GM21360 (cell line): ENCODE results near the gene NEO1.
"Not testable (repeated sequence)": the region's sequence is repeated elsewhere in the genome, so short reads cannot be mapped to it uniquely, and the experiment has no call there.

Experiments
- ATAC-seq: cut with Tn5 transposase; IDR thresholded peaks from one replicate; pipeline ENCODE4 v1.9.1; 2021; ENCODE audit warnings: mild to moderate bottlenecking, moderate library complexity; ENCODE audit not compliant: unreplicated experiment

The NEO1 gene

DNA sequence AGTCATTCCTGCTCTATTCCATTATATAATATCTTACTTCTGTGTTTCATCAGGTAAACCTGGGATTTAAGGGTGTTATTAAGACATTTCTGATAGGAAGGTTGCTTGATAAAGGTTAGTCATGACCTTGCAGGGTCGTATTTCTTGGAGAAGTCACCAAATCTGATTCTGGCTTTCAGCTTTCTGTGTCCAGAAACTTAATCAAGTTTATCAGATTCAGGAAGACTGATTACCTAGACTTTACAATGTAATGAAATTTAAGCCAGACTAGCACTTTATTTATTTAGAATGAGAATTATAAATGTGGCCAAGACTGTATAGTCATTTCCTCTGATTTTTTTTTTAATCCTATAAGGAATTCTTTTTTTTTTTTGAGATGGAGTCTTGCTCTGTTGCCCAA lies 81.9 kb downstream of the NEO1 start:
- no peak for ATAC-seq

DNA sequence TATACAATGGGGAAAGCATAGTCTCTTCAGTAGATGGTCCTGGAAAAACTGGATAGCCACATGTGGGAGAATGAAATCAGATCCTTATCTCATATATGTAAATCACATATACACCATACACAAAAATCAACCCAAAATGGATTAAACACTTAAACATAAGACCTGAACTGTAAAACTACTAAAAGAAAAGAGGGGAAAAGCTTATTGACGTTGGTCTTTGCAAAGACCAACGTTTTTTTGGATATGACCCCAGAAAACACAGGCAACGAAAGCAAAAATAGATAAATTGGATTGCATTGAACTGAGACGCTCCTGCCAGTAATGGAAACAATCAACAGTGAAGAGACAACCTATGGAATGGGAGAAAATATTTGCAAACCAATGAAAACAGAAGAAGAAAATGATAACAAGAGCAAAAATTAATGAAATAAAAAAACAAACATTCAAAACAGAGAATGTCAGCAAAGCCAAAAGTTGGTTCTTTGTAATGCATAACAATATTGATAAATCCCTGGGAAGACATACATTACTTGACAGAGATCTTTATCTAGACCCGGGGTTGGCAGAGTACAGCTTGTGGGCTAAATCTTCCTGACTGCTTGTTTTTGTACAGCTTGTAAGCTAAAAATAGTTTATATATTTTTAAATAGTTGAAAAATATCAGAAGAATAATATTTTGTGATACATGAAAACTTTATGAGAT lies 86.9 kb downstream of the NEO1 start:
- ATAC-seq: no peak

DNA sequence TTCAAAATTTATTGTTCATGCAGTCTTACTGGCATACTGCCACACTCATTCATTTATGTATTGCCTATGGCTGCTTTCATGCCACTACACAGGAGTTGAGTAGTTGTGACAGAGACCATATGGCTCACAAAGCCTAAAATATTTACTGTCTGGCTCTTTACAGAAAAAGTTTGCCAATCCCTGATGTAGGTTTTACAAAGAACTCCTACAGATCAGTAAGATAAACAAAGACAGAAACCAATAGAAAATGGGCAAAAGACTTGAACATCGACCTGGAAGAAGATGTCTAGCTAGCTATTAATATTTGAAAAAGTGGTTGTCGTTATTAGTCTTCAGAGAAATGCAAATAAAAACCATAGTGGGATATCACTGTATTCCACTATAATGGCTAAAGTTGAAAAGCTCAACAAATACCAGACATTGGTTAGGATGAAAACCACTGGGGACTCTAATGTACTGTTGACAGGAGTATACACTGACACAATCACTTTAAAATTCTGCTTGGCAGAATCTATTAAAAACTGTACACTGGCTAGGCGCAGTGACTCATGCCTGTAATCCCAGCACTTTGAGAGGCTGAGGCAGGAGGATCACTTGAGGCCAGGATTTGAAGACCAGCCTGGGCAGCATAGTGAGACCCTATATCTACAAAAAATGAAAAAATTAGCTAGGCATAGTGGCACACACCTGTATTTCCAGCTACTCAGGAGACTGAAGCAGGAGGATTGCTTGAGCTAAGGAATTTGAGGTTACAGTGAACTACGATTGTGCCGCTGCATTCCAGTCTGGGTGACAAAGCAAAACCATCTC lies 87.7 kb downstream of the NEO1 start:
- no peak for ATAC-seq

DNA sequence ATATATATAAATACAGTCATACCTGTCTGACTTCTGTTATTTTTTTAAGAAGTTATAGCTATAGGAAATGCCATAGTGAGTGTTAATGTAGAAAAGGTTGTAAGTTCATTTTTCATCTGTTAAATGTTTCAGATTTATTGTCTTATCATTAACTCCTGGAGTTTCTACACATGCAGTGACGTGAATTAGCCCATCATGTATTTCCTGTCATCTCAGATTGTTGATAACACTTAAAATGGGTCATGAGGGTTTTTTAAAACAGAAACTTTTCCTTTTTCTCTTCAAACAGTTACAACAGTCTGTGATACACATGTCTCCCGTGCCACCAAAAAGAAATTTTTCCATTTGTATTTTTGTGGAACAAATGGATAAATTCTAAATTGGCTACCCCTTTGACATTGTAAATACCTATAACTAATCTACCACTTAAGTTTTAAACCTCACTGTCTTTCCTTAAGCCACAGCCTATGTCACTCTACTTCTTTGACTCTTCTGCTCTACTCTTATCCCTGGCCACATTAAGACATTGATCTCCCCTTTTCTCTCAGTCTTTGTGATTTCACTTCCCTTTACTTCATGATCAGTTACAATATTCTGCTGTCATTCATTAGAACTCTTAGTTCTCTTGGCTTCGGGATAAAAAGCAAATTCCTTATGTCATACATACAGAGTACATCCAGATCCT lies 89.1 kb downstream of the NEO1 start:
- no peak for ATAC-seq

DNA sequence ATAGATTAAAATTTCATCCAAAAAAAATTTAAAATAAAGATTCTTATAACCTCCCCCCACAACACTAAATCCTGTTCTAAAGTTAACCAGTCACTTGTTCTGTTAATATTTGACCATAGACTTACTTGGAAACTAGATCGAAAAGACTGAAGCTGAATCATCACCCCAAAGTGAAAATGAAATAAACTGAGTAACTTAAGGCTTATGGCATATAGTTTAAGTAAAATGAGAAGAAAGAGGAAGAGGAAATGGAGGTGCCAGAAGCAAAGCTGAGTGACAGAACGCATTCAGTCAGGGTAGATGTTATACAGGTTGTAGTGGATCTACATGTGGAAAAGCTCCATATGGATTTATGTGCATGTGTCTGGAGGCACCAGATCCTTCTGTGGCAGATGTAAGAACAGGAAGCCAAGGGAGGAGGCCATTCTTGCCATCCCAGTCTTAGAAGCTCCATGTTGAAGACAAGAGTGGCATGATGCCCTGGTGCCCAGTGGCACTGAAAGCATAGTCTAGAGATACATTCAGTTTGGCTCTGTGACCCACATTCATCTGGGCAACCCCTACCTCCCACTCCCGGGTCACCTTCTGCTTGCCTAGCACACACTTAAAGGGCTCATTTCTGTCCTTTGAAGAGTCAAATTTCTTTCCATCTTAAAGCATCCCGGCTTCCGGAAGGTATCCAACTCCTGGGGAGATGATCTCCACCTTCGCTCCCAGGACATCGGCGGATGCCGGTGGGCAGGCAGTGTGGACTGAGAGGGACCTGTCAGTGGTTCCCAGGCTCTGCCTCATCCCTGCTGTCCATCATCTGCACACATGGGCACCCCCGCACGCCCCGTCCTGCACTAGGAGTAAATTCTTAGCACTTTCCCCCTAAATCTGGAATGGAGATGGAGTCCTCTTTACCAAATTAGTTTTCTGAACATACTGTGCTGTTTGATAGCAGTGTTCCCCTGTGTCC lies 90.8 kb downstream of the NEO1 start:
- no peak for ATAC-seq

DNA sequence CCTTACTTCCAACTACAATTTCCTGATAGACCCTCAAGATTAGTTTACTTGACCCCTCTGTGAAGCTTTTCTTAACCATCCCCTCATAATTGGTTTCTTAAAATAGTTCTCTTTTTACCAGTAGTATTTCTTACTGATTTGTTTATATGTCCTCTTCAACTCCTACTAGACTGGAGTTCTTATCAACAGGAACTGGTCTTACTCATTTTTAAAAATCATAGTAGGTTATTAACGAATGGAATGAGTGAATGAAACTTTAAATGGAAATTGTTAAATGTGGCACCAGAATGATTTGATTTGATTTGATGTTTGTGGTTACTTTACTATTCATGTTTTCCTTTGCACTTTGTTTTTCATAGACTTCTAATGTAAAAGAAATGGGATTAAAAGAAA lies 91.5 kb downstream of the NEO1 start:
- ATAC-seq: no peak

DNA sequence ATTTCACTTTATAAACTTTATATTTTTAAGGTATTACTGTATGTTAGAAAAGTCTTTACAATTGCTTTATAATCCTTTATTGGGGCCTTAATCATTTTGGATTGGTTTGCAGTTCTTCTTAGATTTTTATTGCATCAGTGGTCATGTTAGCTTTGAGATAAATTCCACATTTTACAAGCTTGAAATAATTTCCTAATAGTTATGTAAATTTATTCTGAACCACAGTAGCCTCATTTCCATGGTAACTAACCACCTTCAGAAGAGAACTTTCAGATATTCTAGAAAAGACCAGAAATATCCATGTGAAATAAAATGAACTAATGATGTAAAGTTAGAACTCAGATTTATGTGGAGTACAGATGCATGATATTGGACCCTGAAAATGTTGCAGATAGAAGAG lies 94.2 kb downstream of the NEO1 start:
- ATAC-seq: no peak

DNA sequence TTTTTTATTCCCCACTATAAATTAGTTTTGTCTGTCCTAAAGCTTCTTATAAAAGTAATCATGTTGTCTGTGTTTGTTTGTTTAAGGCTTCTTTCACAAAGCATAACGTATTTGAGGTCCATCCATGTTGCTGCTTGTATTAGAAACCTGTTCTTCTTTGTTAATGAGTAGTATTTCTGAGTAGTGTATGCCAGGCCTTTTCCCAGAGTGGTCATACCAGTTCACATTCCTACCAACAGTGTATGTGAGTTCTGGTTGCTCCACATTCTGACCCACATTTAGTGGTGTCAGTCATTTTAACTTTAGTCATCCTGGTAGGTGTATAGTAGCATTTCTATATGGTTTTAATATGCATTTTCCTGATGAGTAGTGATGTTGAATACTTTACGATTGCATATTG lies 98.6 kb downstream of the NEO1 start:
- ATAC-seq: no peak

DNA sequence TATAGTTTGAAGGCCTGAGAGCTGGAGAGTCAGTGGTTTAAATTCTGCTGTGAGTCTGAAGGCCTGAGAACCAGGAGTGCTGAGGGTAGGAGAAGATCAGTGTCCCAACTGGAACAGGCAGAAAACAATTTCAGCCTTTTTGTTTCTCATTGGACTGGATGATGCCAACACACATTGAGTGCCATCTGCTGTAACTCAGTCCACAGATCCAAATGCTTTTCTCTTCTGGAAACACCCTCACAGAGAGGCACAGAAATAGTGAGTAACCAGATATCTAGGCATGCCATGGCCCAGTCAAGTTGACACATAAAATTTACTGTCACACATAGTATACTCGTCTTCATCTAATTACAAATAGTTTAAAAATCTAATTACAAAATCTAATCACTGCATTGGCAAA lies 100.8 kb downstream of the NEO1 start:
- ATAC-seq: no peak

DNA sequence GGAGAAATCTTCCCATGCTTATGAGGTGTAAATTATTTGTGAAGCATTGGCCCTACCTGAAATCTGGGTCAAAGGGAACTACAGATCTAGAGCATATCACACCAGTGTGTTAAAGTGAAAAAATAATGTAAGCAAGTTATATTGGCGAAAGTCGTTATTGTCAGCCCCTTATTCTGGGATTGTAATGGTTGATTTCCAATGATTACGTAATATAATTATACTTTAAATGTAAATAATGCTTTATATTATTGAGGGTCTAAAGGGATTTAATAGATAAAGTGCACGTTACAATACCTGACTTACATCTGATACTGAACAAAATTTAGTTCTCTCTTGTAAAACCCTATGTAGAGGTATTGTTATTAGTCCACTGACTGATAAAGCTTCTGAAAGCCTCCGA lies 101.2 kb downstream of the NEO1 start:
- no peak for ATAC-seq

DNA sequence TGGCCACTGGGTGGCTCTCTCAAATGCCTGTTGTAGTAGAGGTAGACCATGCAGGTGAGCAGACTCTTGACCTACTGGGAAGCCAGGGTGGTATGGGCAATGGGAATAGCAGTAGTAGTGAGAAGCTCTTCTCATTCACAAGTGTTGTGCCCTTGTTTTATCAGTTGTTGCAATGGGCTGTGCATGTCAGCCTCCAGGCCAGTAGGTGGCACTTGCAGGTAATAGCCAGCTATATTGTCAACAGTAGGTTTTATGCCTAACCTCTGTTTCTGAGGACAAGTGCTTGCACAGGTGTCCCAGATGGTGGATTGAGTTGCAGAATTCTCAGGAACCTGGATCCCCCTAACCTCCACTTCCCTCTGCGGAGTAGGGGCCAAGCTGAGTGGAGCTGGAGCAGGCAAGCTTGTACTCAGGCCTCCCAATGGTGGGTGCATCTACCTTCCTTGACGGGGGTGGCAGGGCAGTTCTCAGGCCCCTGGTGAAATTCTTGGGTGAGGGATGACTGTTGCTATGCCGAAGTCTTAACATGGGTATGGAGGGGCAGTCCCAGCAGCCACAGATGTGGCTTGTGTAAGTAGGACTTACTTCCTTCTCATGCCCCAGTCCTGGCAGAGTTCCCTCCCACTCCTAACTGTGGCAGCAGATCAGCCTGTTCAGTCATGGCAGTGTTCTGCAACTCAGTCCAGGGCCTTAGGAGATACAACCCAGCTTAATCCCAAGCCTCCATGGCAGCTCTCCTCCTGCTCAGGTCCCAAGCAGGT lies 104.3 kb downstream of the NEO1 start:
- no peak for ATAC-seq

DNA sequence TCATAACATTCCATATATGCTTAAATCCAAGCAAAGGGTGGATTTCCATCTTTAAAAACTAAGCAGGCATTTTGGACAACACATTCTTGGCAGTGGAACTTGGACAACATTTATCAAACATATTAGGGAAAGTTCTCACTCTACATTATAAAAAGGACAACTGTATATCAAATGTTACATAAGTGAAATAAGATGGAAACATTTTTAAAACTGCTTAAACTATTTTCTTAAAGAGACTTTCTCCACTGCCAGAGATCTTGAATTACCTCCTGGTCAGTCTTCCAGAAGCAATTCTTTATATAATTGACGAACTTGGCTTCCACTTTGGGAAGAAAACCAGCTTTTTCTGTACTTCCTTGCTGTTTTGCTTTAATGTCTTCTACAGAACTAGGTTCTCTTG lies 109.3 kb downstream of the NEO1 start:
- ATAC-seq: no peak

DNA sequence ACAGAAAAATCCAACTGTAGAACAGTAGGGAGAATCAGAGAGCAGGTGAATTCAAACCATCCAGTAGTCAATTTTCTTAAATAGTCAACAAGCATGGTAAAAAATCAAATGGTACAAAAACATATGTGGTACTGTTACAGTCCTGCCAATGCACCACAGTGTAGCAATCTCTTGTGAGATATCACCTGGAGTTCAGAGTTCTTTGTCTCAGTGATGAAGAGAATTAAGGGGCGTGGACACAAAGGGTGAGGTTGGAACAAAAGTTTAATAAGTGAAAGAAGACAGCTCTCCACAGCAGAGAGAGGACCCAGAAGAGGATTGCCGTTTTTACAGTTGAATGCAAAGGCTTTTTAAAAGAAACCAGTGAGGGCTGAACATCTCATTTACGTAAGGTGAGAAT lies 113.2 kb downstream of the NEO1 start:
- no peak for ATAC-seq

DNA sequence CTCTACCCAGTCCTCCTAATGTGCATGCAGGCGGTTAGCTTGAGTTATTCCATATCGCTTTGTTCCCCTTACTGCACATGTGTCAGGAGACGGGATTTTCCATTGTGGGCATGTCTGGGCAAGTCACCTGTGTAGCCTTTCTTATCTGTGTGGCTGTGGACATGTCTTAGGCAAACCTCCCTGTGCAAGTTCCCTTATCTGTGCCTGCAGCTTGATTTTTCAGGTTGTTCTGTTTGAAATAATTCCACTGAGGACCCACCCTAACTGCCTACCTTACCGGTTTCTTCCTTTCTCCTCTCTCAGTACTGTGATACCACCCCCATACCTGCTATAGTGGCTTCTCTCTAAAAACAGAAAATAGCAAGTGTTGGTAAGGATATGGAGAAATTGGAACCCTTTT lies 113.6 kb downstream of the NEO1 start:
- no peak for ATAC-seq

DNA sequence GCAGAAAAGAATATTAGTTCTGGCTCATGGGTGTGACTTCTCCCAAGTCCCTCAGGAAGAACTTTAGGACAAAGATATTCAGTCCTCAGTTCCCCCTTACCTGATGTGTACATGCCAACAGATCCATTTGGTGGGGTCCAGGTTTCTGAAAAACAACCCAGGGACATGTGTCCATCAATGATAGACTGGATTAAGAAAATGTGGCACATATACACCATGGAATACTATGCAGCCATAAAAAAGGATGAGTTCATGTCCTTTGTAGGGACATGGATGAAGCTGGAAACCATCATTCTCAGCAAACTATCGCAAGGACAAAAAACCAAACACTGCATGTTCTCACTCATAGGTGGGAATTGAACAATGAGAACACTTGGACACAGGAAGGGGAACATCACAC lies 114.4 kb downstream of the NEO1 start:
- ATAC-seq: not testable (repeated sequence)

DNA sequence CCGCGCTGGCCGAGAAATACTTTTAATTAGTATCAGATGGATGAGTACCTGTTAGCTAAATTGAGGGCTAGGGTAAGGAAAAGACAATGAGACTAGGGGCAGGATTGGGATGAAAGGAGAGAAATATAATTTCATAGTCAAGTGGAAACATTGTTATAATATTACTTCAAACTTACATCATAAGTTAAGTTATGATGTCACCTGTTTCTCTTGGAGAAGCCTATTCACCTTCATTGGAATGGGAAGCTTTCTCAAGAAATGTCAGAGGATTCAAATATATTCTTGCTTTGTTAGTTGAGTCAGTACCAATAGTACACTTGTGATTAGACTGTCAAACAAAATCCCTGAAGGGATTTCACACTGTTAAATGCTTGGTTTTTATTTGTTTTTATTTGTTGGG lies 116.2 kb downstream of the NEO1 start:
- ATAC-seq: no peak

DNA sequence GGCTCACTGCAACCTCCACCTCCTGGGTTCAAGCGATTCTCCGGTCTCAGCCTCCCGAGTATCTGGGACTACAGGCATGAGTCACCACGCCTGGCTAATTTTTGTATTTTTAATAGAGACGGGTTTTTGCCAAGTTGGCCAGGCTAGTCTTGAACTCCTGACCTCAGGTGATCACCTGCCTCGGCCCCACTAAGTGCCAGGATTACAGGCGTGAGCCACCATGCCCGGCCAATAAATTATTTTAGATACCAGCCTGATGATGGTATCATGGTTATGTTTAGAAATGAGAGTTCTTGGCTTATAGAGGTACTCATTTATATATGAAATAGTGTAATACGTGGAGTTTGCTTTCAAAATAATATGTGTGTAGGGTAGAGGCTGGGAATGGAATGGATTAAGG lies 119.4 kb downstream of the NEO1 start:
- ATAC-seq: no peak

DNA sequence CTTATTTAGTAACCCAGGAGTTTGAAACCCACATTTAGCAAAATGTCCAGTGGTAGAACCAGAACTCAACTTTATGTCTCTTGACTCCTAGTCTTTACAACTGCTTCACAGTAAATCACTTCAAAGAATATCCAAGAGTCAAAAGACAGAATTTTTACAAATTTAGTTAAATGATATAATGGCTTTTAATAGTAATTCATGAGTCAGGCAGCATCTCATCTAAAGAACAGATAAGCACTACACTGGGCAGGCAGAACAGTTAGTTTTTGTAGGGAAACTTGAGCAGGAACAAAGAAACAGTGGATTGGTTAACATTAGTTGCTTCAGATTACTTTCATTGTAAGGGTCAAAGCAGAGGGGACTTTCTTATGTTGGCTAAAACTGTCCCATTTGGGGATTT lies 120.2 kb downstream of the NEO1 start:
- no peak for ATAC-seq

DNA sequence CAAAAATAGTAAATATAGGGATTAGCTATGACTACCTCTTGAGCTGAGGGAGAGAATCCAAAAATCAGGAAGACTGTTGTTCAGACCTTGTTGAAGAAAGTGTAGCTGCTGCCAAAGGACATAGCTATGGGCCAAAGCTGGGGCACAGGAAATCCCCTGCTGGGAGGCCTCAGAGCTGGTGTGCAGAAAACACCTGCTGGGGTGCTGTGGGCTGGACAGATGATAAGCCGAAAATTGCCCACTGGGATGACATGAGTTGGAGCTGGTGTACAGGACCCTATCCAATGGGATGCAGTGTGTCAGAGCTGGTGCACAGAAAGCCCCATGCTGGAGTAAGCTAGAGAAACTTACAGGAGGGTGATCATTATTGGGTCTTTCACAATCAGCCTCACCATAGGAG lies 121.9 kb downstream of the NEO1 start:
- no peak for ATAC-seq

DNA sequence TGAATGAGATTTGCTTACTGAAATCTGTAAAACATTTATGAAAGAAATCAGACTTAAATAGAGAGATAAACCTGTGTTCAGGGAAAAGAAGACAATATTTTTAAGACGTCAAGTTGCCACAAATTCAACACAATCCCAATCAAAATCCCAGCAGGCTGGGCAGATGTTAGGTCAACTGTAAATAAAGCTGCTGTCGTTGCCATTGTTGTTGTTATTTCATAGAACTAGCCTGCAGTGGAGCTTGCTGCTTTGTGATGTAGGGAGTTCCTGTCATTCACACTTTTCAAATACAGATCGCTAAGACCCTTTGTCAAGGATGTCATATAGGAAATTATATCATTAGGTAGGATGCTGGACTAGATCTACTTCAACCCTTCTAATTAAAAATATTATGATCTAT lies 123.1 kb downstream of the NEO1 start:
- no peak for ATAC-seq
